Thymus (tissue), 11 donors: Measurements from ENCODE around the gene PHAF1. TPM values are rescaled to one million over a fixed set of nuclear protein-coding genes. Genes with fewer than 3 reads are reported as not detected.
A peak's percentile ranks its signal among the peaks of the same experiment; 100 is the strongest.

Experiments used
- DNase-seq, 9 donors: peaks; one replicate each; pipeline ENCODE4 v3.0.0-alpha.2; 2013; ENCODE audit warnings: low spot score in 9 of 9, low read depth in 6 of 9, missing footprints in 1 of 9
- H3K27ac ChIP-seq, 2 donors: one replicate each; pipeline ENCODE4 v1.5.1; 2013; ENCODE audit warnings: control low read depth in 1 of 2, low read depth in 1 of 2, low read length in 1 of 2, mild to moderate bottlenecking in 1 of 2, moderate library complexity in 1 of 2
- H3K27me3 ChIP-seq, 2 donors: one replicate each; pipeline ENCODE4 v1.5.1; 2013; ENCODE audit warnings: low read length in 1 of 2; ENCODE audit not compliant: control insufficient read depth in 2 of 2, insufficient read depth in 1 of 2
- H3K36me3 ChIP-seq, 2 donors: one replicate each; pipeline ENCODE4 v1.5.1; 2013; ENCODE audit warnings: low read length in 1 of 2, mild to moderate bottlenecking in 1 of 2, moderate library complexity in 1 of 2; ENCODE audit not compliant: control insufficient read depth in 2 of 2, insufficient read depth in 2 of 2
- H3K4me1 ChIP-seq, 2 donors: one replicate each; pipeline ENCODE4 v1.5.1; 2013; ENCODE audit warnings: low read length in 2 of 2; ENCODE audit not compliant: control insufficient read depth in 2 of 2, insufficient read depth in 2 of 2
- H3K4me3 ChIP-seq, 2 donors: one replicate each; pipeline ENCODE4 v1.5.1; 2013; ENCODE audit warnings: low read length in 2 of 2, control low read depth in 1 of 2, mild to moderate bottlenecking in 1 of 2
- H3K9me3 ChIP-seq, 2 donors: one replicate each; pipeline ENCODE4 v1.5.1; 2013; ENCODE audit warnings: low read length in 1 of 2, mild to moderate bottlenecking in 1 of 2; ENCODE audit not compliant: control insufficient read depth in 2 of 2, insufficient read depth in 1 of 2
- WGBS: extraction: QIAGEN DNeasy Blood & Tissue Kit; methylation state at CpG from one replicate; pipeline ENCODE4 v1.1.7; 2013; 5-methylcytosine and 5-hydroxymethylcytosine counted together
- polyA plus RNA-seq: library from polyadenylated mRNA; stranded (reverse); fragments of 200-250 nt; gene quantifications from one replicate; pipeline ENCODE4 v1.2.3, GENCODE V29; 2013
- total RNA-seq: library from RNA; stranded (reverse); fragments of 120-200 nt; gene quantifications from one replicate; pipeline ENCODE4 v1.2.4, GENCODE V29; 2013
- donor health status: healthy.

The PHAF1 gene
- total and polyA plus RNA-seq, 2 donors = 7.7 to 12.0 TPM

GRCh38 chr16:67163999-67164558 is 54.3 kb downstream of the PHAF1 start:
- WGBS = 2% methylated on average over 34 of the region's 34 CpGs
- Histone ChIP-seq H3K27me3 (peaks cover 84 to 99% of the 10 kb centered on the region in 2 donors), H3K4me3 (no peak overlapping the region), H3K9me3 (peaks cover 0 to 25% of the 10 kb centered on the region in 2 donors), H3K4me1 (peaks cover 10 to 45% of the 10 kb centered on the region in 2 donors), H3K27ac (no peak overlapping the region), H3K36me3 (peaks cover 0 to 3% of the 10 kb centered on the region in 2 donors)
- DNase-seq = no peak

GRCh38 chr16:67164599-67165061 is 54.9 kb downstream of the PHAF1 start, which contains the start of gene HSF4:
Gene HSF4 (plus strand): TSS chr16:67164745. CDS start chr16:67164812, 67 bp downstream.
- WGBS = 3% methylated on average over 41 of the region's 41 CpGs
- DNase-seq = no peak
- Histone ChIP-seq H3K36me3 (peaks cover 0 to 3% of the 10 kb centered on the region in 2 donors), H3K4me3 (no peak within 1 kb of the TSS), H3K4me1 (peaks cover 8 to 41% of the 10 kb centered on the region in 2 donors), H3K27ac (no peak within 1 kb of the TSS), H3K27me3 (peaks cover 89 to 99% of the 10 kb centered on the region in 2 donors), H3K9me3 (peaks cover 0 to 25% of the 10 kb centered on the region in 2 donors)

- no peak for DNase-seq
- WGBS = 8% methylated on average over 85 of the region's 85 CpGs
- H3K36me3 ChIP-seq = peaks cover 0 to 3% of the 10 kb centered on the region in 2 donors
- H3K4me1 ChIP-seq = peaks cover 11 to 41% of the 10 kb centered on the region in 2 donors
- peaks cover 97 to 100% of the 10 kb centered on the region in 2 donors for H3K27me3 ChIP-seq
- peaks cover 0 to 25% of the 10 kb centered on the region in 2 donors for H3K9me3 ChIP-seq
- no peak overlapping the region for H3K27ac ChIP-seq
- no peak overlapping the region for H3K4me3 ChIP-seq
These were observed 55.7 kb downstream of the PHAF1 start for GRCh38 chr16:67165121-67166078.

GRCh38 chr16:67166110-67166547 is 56.4 kb downstream of the PHAF1 start:
- 30% methylated on average over 18 of the region's 18 CpGs for WGBS

GRCh38 chr16:67166598-67167168 is 56.9 kb downstream of the PHAF1 start:
- H3K9me3 ChIP-seq = peaks cover 0 to 17% of the 10 kb centered on the region in 2 donors
- no peak for DNase-seq
- no peak overlapping the region for H3K4me3 ChIP-seq
- peaks cover 97 to 100% of the 10 kb centered on the region in 2 donors for H3K27me3 ChIP-seq
- peaks cover 8 to 32% of the 10 kb centered on the region in 2 donors for H3K4me1 ChIP-seq
- 72% methylated on average over 5 of the region's 5 CpGs for WGBS
- H3K36me3 ChIP-seq = peaks cover 0 to under 1% of the 10 kb centered on the region in 2 donors
- no peak overlapping the region for H3K27ac ChIP-seq

More at GRCh38 chr16:67166110-67166547, 56.4 kb downstream of the PHAF1 start:
- Histone ChIP-seq H3K27me3 (peaks cover 97 to 100% of the 10 kb centered on the region in 2 donors), H3K4me1 (peaks cover 10 to 38% of the 10 kb centered on the region in 2 donors), H3K4me3 (no peak overlapping the region), H3K9me3 (peaks cover 0 to 22% of the 10 kb centered on the region in 2 donors), H3K36me3 (peaks cover 0 to 3% of the 10 kb centered on the region in 2 donors), H3K27ac (no peak overlapping the region)
- DNase-seq = no peak

- Histone ChIP-seq H3K27me3 (peaks cover 93 to 100% of the 10 kb centered on the region in 2 donors), H3K36me3 (no peaks in the 10 kb centered on the region), H3K27ac (no peak overlapping the region), H3K9me3 (peaks cover 1 to 15% of the 10 kb centered on the region in 2 donors), H3K4me1 (peaks cover 8 to 27% of the 10 kb centered on the region in 2 donors), H3K4me3 (no peak overlapping the region)
- 95% methylated on average over 7 of the region's 7 CpGs for WGBS
- DNase-seq = no peak
These were observed 57.8 kb downstream of the PHAF1 start for GRCh38 chr16:67167588-67167987.

- peaks cover 1 to 12% of the 10 kb centered on the region in 2 donors for H3K9me3 ChIP-seq
- H3K4me3 ChIP-seq = no peak overlapping the region
- H3K27me3 ChIP-seq = peaks cover 89 to 100% of the 10 kb centered on the region in 2 donors
- WGBS = 61% methylated on average over 9 of the region's 9 CpGs
- peaks cover 3 to 22% of the 10 kb centered on the region in 2 donors for H3K4me1 ChIP-seq
- no peaks in the 10 kb centered on the region for H3K36me3 ChIP-seq
- H3K27ac ChIP-seq = no peak overlapping the region
- no peak for DNase-seq
These were observed 59.3 kb downstream of the PHAF1 start for GRCh38 chr16:67169011-67169451.

- DNase-seq = no peak
- Histone ChIP-seq H3K4me3 (peak overlapping the region in 1 of 2 donors; percentile 35), H3K27me3 (peaks cover 87 to 100% of the 10 kb centered on the region in 2 donors), H3K9me3 (peaks cover 1 to 14% of the 10 kb centered on the region in 2 donors), H3K36me3 (no peaks in the 10 kb centered on the region), H3K27ac (peak overlapping the region in 1 of 2 donors; percentile 46), H3K4me1 (peaks cover 6 to 27% of the 10 kb centered on the region in 2 donors)
- 10% methylated on average over 24 of the region's 24 CpGs for WGBS
These were observed 60.0 kb downstream of the PHAF1 start for GRCh38 chr16:67169642-67170167.
